HG02642 (cell line): Measurements from ENCODE around the gene LRBA.

ENCODE experiments used
- ATAC-seq: cut with Tn5 transposase; IDR thresholded peaks from one replicate; pipeline ENCODE4 v1.9.1; 2021; ENCODE audit warnings: mild to moderate bottlenecking; ENCODE audit not compliant: unreplicated experiment, poor library complexity

Gene LRBA

GRCh38 chr4:150264595-150265161, 750.4 kb downstream of the LRBA start:
- ATAC-seq, result no peak

DNA sequence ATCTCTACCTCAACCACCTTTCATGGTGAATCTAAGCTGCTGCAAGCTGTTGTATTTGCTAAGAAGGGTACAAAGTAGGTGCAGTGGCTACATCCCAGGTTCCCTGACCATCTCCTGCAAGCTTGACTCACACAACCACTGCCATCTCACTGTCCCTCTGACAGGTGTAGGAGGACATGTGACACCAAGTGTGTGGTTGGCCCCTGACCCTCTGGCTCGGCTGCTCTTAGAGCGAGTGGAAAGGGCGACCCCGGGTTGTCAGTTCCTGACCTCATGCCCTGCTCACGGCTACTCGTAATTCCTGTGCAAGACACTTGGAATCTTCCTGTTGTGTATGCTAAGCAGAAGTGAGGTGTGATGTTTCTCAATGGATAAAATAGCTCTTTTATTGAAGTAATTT, 752.5 kb downstream of the LRBA start:
- ATAC-seq, result no peak

GRCh38 chr4:150261571-150261970, 753.5 kb downstream of the LRBA start:
- ATAC-seq, result no peak

- ATAC-seq, result no peak
Observed at GRCh38 chr4:150259861-150260567, 755.1 kb downstream of the LRBA start.

- ATAC-seq, result no peak
Observed at GRCh38 chr4:150258569-150258968, 756.5 kb downstream of the LRBA start.

- no peak for ATAC-seq
Observed at GRCh38 chr4:150256841-150257730, 758.0 kb downstream of the LRBA start.

DNA sequence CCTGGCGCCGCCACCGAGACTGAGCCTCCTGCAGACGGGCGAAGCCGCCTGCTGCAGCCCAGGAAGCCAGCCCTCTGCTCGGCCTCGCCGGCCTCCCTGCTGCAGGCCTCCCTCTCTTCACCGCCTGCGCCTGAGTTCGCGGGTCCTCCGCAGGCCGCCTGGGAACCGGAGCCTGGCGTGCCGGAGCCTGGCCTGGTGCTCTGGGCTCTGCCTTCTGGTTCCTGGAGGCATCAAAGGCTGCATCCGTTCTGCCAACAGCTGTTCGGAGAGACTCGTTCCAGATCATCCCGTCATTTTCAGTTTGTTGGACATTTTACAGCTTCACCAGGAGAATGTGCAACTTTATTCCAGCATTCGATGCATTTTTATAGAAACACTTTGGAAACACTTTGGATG, 758.9 kb downstream of the LRBA start:
- no peak for ATAC-seq

DNA sequence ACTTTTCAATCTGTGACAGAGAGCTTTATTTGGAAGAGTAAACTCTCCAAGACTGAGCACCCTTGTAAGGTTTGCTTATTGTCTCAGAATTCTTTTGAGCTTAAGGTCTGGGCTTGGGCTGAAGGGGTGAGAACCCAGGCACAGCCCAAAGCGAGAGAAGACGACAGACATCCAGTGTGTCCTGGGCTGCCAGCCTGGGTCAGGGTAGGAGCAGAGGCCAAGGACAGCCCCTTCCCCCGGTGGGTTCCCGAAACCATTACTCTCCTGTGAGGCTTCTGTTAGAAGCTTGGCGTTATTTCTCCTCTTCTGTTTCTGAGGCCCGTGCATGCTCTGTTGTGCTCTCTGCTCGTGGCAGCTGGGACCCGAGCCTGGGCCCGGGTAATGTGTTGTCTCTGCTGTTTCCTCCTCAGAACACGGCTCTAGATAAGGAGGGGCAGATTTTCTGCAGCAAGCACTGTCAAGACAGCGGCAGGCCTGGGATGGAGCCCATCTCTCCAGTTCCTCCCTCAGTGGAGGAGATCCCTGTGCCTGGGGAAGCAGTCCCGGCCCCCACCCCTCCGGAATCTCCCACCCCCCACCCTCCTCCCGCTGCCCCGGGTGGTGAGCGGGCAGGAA, 759.4 kb downstream of the LRBA start:
- ATAC-seq, result no peak

DNA sequence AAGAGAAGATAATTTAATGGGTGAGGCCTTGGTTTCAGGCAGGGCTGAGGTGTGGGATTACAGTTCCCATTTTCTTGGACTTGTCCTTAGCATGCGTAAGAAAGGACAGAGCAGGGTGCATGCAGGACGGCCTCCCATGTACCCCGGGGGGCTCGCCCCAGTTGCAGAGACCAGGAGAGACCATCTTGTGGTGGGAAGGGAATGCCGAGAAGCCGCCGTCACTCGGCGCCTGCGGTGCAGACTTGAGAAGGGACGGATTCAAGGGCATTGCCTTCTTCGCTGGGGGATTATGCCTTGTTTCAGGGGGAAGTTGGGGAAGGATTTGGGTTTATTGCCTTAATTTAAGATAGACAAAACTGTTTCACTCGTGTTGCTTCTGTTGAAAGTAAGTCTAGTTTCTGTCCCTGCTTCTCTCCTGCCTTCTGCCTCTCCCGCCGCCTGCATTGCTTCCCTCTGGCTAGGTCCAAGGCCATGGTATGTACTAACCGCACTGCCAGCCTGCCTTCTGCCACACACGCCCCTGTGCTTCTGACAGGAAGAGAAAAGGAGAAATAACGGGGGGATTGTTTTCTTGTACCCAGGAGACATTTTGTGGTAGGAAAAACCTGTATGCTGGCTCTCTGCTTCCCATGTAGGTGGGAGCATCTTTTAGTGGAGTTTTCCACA, 761.0 kb downstream of the LRBA start:
- no peak for ATAC-seq

DNA sequence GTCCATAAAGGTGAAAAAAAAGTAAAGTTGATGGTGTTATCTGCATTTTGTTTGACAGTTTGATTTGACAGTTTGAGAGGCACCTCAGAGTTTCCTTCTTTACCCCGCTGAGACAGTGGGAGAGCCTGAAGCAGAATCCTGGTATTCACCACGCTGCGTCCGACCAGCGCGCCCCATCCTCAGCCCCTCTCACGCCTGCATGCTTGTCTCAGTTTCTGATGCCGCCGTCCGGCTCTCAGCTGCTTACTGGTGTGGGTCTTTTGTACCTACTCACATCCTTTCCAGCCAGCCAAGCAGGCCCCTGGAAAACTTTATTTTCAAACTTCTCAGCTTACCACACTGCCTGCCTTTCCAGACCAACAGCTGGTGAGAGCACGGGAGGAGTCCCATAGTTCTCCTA, 761.7 kb downstream of the LRBA start:
- ATAC-seq, result no peak

GRCh38 chr4:150252741-150253140, 762.3 kb downstream of the LRBA start:
- ATAC-seq, result no peak

GRCh38 chr4:150252306-150252705, 762.8 kb downstream of the LRBA start:
- no peak for ATAC-seq

GRCh38 chr4:150251752-150252190, 763.3 kb downstream of the LRBA start:
- no peak for ATAC-seq

GRCh38 chr4:150250998-150251651, 764.0 kb downstream of the LRBA start:
- ATAC-seq, result no peak

GRCh38 chr4:150250293-150250997, 764.6 kb downstream of the LRBA start:
- ATAC-seq, result no peak

DNA sequence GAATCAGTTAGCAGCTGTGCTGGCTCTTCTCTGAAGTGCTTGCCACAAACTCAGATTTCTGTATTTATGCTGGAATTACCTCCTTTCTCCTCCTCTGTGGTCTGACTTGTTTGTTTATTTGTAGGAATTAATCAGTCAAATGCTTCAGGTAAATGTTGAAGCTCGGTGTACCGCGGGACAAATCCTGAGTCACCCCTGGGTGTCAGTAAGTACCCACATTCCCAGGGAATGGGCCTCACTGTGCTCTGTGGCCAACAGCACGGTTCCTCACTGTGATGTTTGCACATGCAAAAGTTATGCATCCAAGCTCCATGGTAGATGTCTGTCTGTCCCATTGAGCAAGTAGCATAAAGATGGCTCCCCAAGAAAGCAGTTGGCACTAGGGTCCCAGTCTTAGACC, 766.9 kb downstream of the LRBA start:
- ATAC-seq, result no peak

- ATAC-seq, result no peak
Observed at GRCh38 chr4:150247184-150247583, 767.9 kb downstream of the LRBA start.

DNA sequence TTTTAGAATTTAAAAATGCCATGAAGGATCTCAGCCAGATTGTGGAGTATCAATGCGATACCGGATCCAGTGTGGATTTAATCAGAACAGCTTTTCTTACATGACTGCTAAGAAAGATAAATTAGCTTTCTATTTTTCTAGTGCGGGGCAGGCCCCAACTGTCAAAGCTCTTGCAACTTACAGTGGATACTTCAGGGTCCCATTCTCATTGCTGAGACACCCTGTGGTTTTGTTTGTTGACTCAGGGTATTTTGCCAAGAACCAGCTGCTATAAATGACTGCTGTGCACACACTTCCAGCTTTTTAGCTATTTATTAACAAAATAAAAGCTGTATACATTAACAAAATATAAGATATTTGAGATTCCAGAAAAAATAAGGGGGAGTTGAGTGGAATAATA, 770.5 kb downstream of the LRBA start:
- ATAC-seq, result no peak

DNA sequence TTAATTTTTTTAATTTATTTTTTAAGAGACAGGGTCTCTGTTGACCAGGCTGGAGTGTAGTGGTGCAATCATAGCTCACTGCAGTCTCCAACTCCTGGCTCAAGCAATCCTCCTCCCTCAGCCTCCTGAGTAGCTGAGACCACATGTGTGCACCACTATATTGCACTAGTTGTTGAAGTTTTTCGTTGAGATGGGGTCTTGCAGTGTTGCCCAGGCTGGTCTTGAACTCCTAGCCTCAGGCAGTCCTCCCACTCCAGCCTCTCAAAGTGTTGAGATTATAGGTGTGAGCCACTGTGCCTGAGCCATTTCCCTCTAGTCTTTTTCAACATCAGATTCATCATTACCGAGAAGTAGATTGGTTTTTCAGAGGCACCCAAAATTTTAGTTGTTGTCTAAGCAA, 771.2 kb downstream of the LRBA start:
- ATAC-seq, result no peak
